Muscle of leg (tissue), 11 donors: ENCODE measurements around the gene ANKRD35. TPM values are rescaled to one million over a fixed set of nuclear protein-coding genes. Genes with fewer than 3 reads are reported as not detected.
"Not testable (repeated sequence)": the region's sequence is repeated elsewhere in the genome, so short reads cannot be mapped to it uniquely, and the experiment has no call there.

Experiments used
- DNase-seq: peaks from one replicate; pipeline ENCODE4 v3.0.0; 2013
- H3K27ac ChIP-seq: one replicate; pipeline ENCODE4 v1.5.1; 2013; ENCODE audit warnings: mild to moderate bottlenecking, low read length, control low read depth
- H3K27me3 ChIP-seq: one replicate; pipeline ENCODE4 v1.6.1; 2013; ENCODE audit warnings: low read length; ENCODE audit not compliant: control insufficient read depth, insufficient read depth
- H3K36me3 ChIP-seq: one replicate; pipeline ENCODE4 v1.6.1; 2013; ENCODE audit warnings: low read length; ENCODE audit not compliant: control insufficient read depth, insufficient read depth
- H3K4me1 ChIP-seq: one replicate; pipeline ENCODE4 v1.6.1; 2013; ENCODE audit warnings: low read length; ENCODE audit not compliant: control insufficient read depth, insufficient read depth
- H3K4me3 ChIP-seq: one replicate; pipeline ENCODE4 v1.5.1; 2013; ENCODE audit warnings: low read length, control low read depth
- H3K9me3 ChIP-seq: replicated peaks from 2 replicates; pipeline ENCODE4 v1.6.1; 2013; ENCODE audit warnings: low read depth, low read length; ENCODE audit not compliant: control insufficient read depth
- WGBS: methylation state at CpG from one replicate; pipeline ENCODE4 v1.1.5; 2013; ENCODE audit warnings: missing lambda C conversion rate; ENCODE audit not compliant: insufficient coverage; 5-methylcytosine and 5-hydroxymethylcytosine counted together
- polyA plus RNA-seq, 8 donors: library from polyadenylated mRNA; unstranded; fragments of 120-200 nt; gene quantifications; one replicate each; pipeline versions ENCODE4 v1.2.1 to v1.2.3, GENCODE V29; 2013; ENCODE audit warnings: inconsistent platforms in 1 of 8, low replicate concordance in 1 of 8; ENCODE audit not compliant: insufficient read length in 8 of 8, insufficient read depth in 1 of 8
- total RNA-seq: library from RNA; stranded (reverse); fragments of 120-200 nt; gene quantifications from one replicate; pipeline ENCODE4 v1.2.4, GENCODE V29; 2013

ANKRD35 gene
- total and polyA plus RNA-seq, 9 donors = 2.2 to 4.8 (median 3.0) TPM

- not testable (repeated sequence) for H3K4me3 ChIP-seq, H3K9me3 ChIP-seq, H3K4me1 ChIP-seq, DNase-seq, H3K27me3 ChIP-seq, H3K27ac ChIP-seq
- H3K36me3 ChIP-seq = peaks cover 75% of the 10 kb centered on the region
- WGBS = 100% methylated on average over 2 of the region's 2 CpGs
Observed at GRCh38 chr1:145830810-145831209, 54.9 kb downstream of the ANKRD35 start.

DNA sequence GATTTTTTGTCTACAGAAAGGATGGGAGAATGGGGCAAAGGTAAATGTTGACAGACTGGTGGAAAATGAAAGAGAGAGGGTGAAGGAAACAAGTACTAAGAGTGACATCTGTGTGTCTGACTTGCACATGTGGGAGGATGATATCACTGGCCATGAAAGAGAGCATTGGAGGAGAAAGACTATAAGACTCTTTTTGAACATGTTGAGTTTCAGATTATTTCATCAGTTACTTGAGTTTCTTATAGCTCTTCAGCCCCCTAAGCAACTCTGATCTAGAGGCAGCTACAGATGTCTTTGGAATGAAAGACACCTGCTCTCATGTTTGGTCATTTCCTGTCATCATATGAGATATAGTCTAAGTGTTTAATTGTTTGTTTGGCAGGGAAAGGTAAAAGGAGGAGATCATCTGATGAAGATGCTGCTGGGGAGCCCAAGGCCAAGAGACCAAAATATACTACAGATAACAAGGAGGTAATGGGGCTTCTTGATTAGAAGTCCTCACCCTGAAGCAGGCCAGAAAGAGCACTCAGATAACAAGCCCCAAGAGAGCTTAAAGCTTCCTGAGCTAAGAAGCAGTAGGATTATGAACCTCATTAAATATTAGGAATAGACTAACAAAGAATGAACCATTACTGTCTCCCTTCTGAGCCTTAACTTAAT lies 57.2 kb downstream of the ANKRD35 start:
- no peaks in the 10 kb centered on the region for H3K9me3 ChIP-seq
- H3K27ac ChIP-seq = no peak overlapping the region
- H3K36me3 ChIP-seq = peaks cover 60% of the 10 kb centered on the region
- no peak for DNase-seq
- H3K27me3 ChIP-seq = no peaks in the 10 kb centered on the region
- H3K4me1 ChIP-seq = peaks cover 3% of the 10 kb centered on the region
- no peak overlapping the region for H3K4me3 ChIP-seq

DNA sequence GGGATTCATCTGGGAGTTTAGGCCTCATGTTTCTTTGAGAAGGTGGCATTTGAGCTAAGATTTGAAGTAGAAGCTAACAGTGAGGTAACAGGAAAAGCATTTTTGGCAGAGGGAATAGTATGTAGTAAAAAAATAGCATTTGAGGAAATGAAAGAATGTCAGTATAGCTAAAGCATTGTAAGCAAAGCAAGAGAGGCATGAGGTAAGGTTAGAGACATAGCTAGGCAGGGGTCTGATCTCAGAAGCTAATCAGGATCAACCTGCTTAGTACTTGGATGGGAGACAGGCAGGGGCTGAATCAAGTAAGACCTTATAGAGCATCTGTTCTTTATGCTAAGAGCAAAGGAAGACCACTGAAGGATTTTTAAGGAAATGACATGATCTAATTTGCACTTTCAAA lies 57.7 kb downstream of the ANKRD35 start:
- Histone ChIP-seq H3K27me3 (no peaks in the 10 kb centered on the region), H3K9me3 (no peaks in the 10 kb centered on the region), H3K4me1 (peaks cover 3% of the 10 kb centered on the region), H3K27ac (no peak overlapping the region), H3K4me3 (no peak overlapping the region), H3K36me3 (peaks cover 55% of the 10 kb centered on the region)
- DNase-seq = no peak

GRCh38 chr1:145826030-145826429 lies 59.6 kb downstream of the ANKRD35 start:
- H3K36me3 ChIP-seq = peaks cover 39% of the 10 kb centered on the region
- no peak overlapping the region for H3K27ac ChIP-seq
- WGBS = no CpG with 5 or more reads among the region's 2 CpGs
- no peaks in the 10 kb centered on the region for H3K27me3 ChIP-seq
- no peak overlapping the region for H3K4me3 ChIP-seq
- DNase-seq = no peak
- H3K9me3 ChIP-seq = no peaks in the 10 kb centered on the region
- peaks cover 3% of the 10 kb centered on the region for H3K4me1 ChIP-seq

DNA sequence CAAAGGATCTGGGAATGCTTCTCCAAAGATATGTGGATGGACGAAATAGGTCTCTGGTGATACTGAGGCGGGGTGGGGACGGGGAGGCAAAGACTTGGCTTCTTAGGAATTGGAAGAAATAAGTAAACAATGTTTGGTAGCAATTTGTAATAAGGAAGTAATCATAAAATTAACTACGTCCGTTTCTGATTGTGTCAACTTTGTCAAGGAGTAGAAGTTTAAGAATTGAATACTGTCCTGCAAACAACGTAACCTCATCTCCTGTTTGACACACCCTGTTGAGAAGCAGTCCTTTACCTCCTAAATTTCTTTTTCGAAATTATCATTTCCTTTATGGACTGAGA lies 61.2 kb downstream of the ANKRD35 start:
- Histone ChIP-seq H3K9me3 (no peaks in the 10 kb centered on the region), H3K4me1 (peaks cover 3% of the 10 kb centered on the region), H3K4me3 (peak overlapping the region; percentile 94), H3K27ac (peak overlapping the region; percentile 96), H3K27me3 (no peaks in the 10 kb centered on the region), H3K36me3 (peaks cover 30% of the 10 kb centered on the region)
- 0% methylated on average over 3 of the region's 7 CpGs for WGBS
- no peak for DNase-seq

DNA sequence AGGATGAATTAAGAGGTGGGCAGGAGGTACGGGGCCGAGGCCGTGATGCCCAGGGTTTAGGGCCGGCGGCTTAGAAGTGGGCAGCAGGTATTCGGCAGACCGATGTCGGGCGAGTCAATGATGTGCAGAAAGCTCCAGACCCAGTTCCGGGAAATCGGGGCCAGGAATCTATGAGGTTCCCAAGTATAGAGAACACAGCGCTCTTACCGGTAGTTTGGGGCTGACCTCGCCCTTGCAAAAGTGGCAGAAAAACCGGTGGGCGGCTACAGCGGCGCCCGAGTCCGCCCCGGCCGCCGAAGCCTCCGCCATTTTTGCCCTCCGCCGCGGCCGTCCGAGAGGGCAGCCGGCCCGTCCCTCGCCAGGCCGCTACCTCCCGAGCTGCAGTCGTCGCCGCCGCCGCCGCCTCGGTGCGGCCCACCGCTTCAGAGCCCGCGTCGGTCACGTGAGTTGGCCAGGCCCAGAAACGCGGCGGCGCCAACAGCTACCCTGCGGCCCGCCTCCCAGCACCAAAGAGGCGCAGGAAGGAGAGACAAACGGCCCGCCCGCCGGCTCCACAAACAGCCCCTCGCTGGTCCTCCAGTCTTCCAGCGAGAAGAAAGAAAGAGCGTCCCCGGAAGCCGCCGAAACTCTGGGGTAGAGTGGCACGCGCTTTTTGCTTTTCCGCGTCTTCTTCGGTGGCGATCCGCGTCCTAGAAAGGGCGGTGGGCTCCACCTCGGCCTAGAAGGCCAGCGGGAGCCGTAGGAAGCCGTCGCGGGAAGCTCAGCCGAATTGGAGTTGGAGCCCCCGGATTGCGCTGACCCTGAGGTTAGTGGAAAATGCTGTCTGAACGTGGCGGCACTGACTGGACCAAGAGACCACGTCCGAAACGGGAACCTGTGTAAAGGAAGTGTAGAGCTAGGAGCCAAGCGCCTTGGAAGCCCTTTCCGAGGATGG lies 61.8 kb downstream of the ANKRD35 start, which contains the start of the genes POLR3C and RNF115:
TSS of gene POLR3C (plus strand) at position 636 of the 934 bp plus-strand sequence. CDS start 1,577 bp downstream, outside the sequence.
TSS of gene RNF115 (minus strand) at position 531 of the 934 bp plus-strand sequence. CDS start at position 309, 222 bp downstream.
- Histone ChIP-seq H3K36me3 (peaks cover 23% of the 10 kb centered on the region), H3K4me1 (peaks cover 3% of the 10 kb centered on the region), H3K27ac (peak within 1 kb of the TSS; percentile 96), H3K4me3 (peak within 1 kb of the TSS; percentile 94), H3K27me3 (no peaks in the 10 kb centered on the region), H3K9me3 (no peaks in the 10 kb centered on the region)
- under 1% methylated on average over 89 of the region's 89 CpGs for WGBS
- DNase-seq = peak; percentile 97

- H3K9me3 ChIP-seq, H3K27ac ChIP-seq, DNase-seq, H3K27me3 ChIP-seq, H3K4me1 ChIP-seq, H3K4me3 ChIP-seq: not testable (repeated sequence)
- WGBS = no CpG with 5 or more reads among the region's 16 CpGs
- peaks cover 14% of the 10 kb centered on the region for H3K36me3 ChIP-seq
Observed at GRCh38 chr1:145822779-145823331, 62.8 kb downstream of the ANKRD35 start.

DNA sequence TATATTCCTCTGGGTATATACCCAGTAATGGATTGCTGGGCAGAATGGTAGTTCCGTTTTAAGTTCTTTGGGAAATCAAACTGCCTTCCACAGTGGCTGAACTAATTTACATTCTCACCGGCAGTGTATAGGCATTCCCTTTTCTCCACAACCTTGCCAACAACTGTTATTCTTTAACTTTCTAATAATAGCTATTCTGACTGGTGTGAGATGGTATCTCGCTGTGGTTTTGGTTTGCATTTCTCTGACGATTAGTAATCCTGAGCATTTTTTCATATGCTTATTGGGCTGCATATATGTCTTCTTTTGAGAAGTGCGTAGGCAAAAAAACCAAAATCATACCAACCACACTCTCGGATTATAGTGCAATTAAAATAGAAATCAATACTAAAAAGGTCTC lies 67.6 kb downstream of the ANKRD35 start:
- no CpG with 5 or more reads among the region's 6 CpGs for whole genome bisulfite sequencing

More for the DNA sequence above, 67.6 kb downstream of the ANKRD35 start:
- not testable (repeated sequence) for DNase-seq, H3K4me3 ChIP-seq, H3K9me3 ChIP-seq, H3K4me1 ChIP-seq, H3K36me3 ChIP-seq, H3K27me3 ChIP-seq, H3K27ac ChIP-seq
